ENCODE results near the gene HACD4. TPM values are rescaled to one million over a fixed set of nuclear protein-coding genes. Genes with fewer than 3 reads are reported as not detected.

The HACD4 gene
- total and polyA plus RNA-seq, 2 experiments from 2014 or later: 1.2 to 1.3 TPM

DNA sequence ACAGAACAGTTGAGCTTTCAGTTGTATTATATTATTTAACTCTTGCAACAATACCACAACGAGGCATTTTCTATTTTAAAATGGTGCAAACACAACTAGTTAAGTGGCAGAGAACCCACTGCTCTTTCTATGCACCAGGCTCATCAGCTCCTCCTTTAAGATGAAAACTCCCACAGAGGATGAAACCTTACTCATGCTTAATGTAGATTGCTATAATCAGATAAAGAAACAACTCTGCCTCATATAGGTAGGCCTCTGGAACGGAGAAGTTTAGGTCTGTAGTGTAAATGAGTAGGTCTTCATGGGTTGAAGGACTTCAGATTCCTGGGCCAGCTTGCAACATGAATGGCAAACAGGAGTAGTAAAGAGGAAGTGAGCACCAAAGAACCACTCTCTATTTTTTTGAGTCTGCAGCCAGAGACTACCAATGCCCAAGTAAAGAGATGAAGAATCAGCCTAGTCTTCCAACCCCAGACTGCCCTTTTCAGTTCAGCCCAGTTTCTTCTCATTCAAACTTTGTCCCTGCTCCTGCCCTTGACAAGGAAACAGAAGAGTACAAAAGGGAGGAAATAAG, 33.9 kb downstream of the HACD4 start:
- no peaks in the 10 kb centered on the region for H3K27me3 ChIP-seq
- H2AFZ ChIP-seq: no peak overlapping the region
- H3K79me2 ChIP-seq: no peaks in the 10 kb centered on the region
- DNase-seq (ENCODE audit: low spot score): no peak
- H3K4me2 ChIP-seq: no peak overlapping the region
- H3K4me1 ChIP-seq (ENCODE audit: insufficient read depth): no peaks in the 10 kb centered on the region
- peaks cover 5% of the 10 kb centered on the region for H3K9me3 ChIP-seq (ENCODE audit: low read depth)
- no peaks in the 10 kb centered on the region for H4K20me1 ChIP-seq (ENCODE audit: insufficient read depth, poor library complexity, severe bottlenecking)
- TF ChIP-seq EZH2 (IDR thresholded peaks at IDR 0.05; ENCODE audit: borderline replicate concordance) (no peak), EZH2phosphoT487 (IDR thresholded peaks at IDR 0.05; ENCODE audit: low read depth, severe bottlenecking, unreplicated experiment) (no peak)
- TF ChIP-seq, protein P1, sequence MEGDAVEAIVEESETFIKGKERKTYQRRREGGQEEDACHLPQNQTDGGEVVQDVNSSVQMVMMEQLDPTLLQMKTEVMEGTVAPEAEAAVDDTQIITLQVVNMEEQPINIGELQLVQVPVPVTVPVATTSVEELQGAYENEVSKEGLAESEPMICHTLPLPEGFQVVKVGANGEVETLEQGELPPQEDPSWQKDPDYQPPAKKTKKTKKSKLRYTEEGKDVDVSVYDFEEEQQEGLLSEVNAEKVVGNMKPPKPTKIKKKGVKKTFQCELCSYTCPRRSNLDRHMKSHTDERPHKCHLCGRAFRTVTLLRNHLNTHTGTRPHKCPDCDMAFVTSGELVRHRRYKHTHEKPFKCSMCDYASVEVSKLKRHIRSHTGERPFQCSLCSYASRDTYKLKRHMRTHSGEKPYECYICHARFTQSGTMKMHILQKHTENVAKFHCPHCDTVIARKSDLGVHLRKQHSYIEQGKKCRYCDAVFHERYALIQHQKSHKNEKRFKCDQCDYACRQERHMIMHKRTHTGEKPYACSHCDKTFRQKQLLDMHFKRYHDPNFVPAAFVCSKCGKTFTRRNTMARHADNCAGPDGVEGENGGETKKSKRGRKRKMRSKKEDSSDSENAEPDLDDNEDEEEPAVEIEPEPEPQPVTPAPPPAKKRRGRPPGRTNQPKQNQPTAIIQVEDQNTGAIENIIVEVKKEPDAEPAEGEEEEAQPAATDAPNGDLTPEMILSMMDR (IDR thresholded peaks at IDR 0.05; ENCODE audit: poor library complexity): no peak
- H3K4me3 ChIP-seq: no peak overlapping the region
- H3K27ac ChIP-seq: no peak overlapping the region
- WGBS (ENCODE audit: low lambda C conversion rate, missing lambda C conversion rate): 94% methylated on average over 2 of the region's 2 CpGs
- no peaks in the 10 kb centered on the region for H3K9me2 ChIP-seq (replicated peaks; ENCODE audit: insufficient read depth)
- no peaks in the 10 kb centered on the region for H3K36me3 ChIP-seq (replicated peaks; ENCODE audit: insufficient read depth, low read depth)

- no peaks in the 10 kb centered on the region for H3K27me3 ChIP-seq
- H2AFZ ChIP-seq: no peak overlapping the region
- H3K4me3 ChIP-seq: no peak overlapping the region
- no peaks in the 10 kb centered on the region for H3K36me3 ChIP-seq (replicated peaks; ENCODE audit: insufficient read depth, low read depth)
- no peaks in the 10 kb centered on the region for H4K20me1 ChIP-seq (ENCODE audit: insufficient read depth, poor library complexity, severe bottlenecking)
- no peak for DNase-seq (ENCODE audit: low spot score)
- H3K9me2 ChIP-seq (replicated peaks; ENCODE audit: insufficient read depth): no peaks in the 10 kb centered on the region
- TF ChIP-seq, protein P1 (IDR thresholded peaks at IDR 0.05; ENCODE audit: poor library complexity): no peak
- TF ChIP-seq EZH2phosphoT487 (IDR thresholded peaks at IDR 0.05; ENCODE audit: low read depth, severe bottlenecking, unreplicated experiment): no peak
- no peak for TF ChIP-seq EZH2 (IDR thresholded peaks at IDR 0.05; ENCODE audit: borderline replicate concordance)
- peaks cover 5% of the 10 kb centered on the region for H3K9me3 ChIP-seq (ENCODE audit: low read depth)
- WGBS (ENCODE audit: low lambda C conversion rate, missing lambda C conversion rate): 97% methylated on average over 2 of the region's 2 CpGs
- H3K27ac ChIP-seq: no peak overlapping the region
- H3K4me2 ChIP-seq: no peak overlapping the region
- no peaks in the 10 kb centered on the region for H3K79me2 ChIP-seq
- H3K4me1 ChIP-seq (ENCODE audit: insufficient read depth): no peaks in the 10 kb centered on the region
Measured at GRCh38 chr9:20996809-20997208, 34.6 kb downstream of the HACD4 start.

DNA sequence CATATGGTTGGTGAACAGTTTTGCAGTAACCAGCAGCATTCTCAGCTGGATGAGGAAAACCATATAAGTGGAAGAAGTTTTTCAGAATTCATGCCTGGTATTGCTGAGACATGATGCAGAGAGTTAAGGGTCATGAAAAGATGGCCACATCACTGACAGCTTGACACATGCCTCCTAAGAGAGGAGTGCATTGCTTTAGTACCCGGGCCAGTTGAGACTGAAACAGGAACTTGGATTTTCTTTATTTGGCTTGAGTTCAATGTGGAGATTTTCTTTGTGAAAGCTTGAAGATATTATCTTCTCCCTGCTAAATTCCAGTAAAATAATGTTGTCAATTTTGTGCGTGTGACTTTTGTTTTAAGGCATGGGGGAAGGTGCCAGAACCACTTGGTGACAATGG, 35.8 kb downstream of the HACD4 start:
- no peak overlapping the region for H3K27ac ChIP-seq
- H3K9me3 ChIP-seq (ENCODE audit: low read depth): peaks cover 5% of the 10 kb centered on the region

More for the DNA sequence above, 35.8 kb downstream of the HACD4 start:
- H2AFZ ChIP-seq: no peak overlapping the region
- DNase-seq (ENCODE audit: low spot score): no peak
- no peaks in the 10 kb centered on the region for H3K79me2 ChIP-seq
- H3K4me3 ChIP-seq: no peak overlapping the region
- no peaks in the 10 kb centered on the region for H3K27me3 ChIP-seq
- H4K20me1 ChIP-seq (ENCODE audit: insufficient read depth, poor library complexity, severe bottlenecking): no peaks in the 10 kb centered on the region
- H3K4me1 ChIP-seq (ENCODE audit: insufficient read depth): no peaks in the 10 kb centered on the region
- H3K36me3 ChIP-seq (replicated peaks; ENCODE audit: insufficient read depth, low read depth): no peaks in the 10 kb centered on the region
- H3K4me2 ChIP-seq: no peak overlapping the region
- no peaks in the 10 kb centered on the region for H3K9me2 ChIP-seq (replicated peaks; ENCODE audit: insufficient read depth)
- TF ChIP-seq EZH2phosphoT487 (IDR thresholded peaks at IDR 0.05; ENCODE audit: low read depth, severe bottlenecking, unreplicated experiment) (no peak), EZH2 (IDR thresholded peaks at IDR 0.05; ENCODE audit: borderline replicate concordance) (no peak)
- TF ChIP-seq, protein P1 (IDR thresholded peaks at IDR 0.05; ENCODE audit: poor library complexity): no peak
- WGBS (ENCODE audit: low lambda C conversion rate, missing lambda C conversion rate): 95% methylated on average over 2 of the region's 2 CpGs

Measured in hepatocyte (in vitro differentiated cells).